Epithelial cell of proximal tubule (primary cell): ENCODE data around the gene GNLY. TPM values are rescaled to one million over a fixed set of nuclear protein-coding genes. Genes with fewer than 3 reads are reported as not detected.
"Not testable (repeated sequence)": the region's sequence is repeated elsewhere in the genome, so short reads cannot be mapped to it uniquely, and the experiment has no call there.

Source experiments
- DNase-seq: peaks from one replicate; pipeline ENCODE4 v3.0.0-alpha.2; 2011; ENCODE audit warnings: low read depth
- H3K4me3 ChIP-seq: 2 replicates; pipeline ENCODE4 v1.5.1; 2011; ENCODE audit warnings: low read depth, mild to moderate bottlenecking, low read length
- total RNA-seq: library from RNA; depleted of rRNA; stranded (reverse); fragments of >200 nt; gene quantifications from 2 replicates; pipeline ENCODE4 v1.2.3, GENCODE V29; 2015
- TF ChIP-seq, protein P1 (sequence below): conservative IDR thresholded peaks from 2 replicates; pipeline ENCODE4 v1.5.1; 2012; ENCODE audit warnings: low read depth, mild to moderate bottlenecking, low read length

GNLY gene
- total RNA-seq, 1 donor from 2014 or later: not detected

DNA sequence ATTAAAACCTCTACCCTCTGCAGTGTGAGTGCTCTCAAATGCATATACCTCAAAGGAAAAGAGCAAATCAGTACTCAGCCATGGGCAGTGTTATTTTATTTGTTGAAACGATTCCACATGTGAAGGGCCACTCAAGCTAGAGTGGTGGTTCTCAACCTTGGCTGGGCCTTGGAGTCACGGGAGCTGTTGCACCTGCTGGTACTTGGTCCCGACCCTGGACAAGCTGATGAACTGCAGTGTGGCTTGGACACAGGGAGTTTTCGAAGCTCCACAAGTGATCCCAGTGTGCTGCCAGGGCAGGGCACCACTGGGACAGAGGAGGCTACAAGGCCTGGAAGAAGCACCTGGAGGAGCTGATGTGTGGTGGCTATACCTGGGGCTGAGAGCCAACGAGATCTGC lies 19.7 kb downstream of the GNLY start:
- TF ChIP-seq, protein P1, sequence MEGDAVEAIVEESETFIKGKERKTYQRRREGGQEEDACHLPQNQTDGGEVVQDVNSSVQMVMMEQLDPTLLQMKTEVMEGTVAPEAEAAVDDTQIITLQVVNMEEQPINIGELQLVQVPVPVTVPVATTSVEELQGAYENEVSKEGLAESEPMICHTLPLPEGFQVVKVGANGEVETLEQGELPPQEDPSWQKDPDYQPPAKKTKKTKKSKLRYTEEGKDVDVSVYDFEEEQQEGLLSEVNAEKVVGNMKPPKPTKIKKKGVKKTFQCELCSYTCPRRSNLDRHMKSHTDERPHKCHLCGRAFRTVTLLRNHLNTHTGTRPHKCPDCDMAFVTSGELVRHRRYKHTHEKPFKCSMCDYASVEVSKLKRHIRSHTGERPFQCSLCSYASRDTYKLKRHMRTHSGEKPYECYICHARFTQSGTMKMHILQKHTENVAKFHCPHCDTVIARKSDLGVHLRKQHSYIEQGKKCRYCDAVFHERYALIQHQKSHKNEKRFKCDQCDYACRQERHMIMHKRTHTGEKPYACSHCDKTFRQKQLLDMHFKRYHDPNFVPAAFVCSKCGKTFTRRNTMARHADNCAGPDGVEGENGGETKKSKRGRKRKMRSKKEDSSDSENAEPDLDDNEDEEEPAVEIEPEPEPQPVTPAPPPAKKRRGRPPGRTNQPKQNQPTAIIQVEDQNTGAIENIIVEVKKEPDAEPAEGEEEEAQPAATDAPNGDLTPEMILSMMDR: no peak
- DNase-seq: no peak
- no peak overlapping the region for H3K4me3 ChIP-seq

GRCh38 chr2:85714421-85714820 lies 20.3 kb downstream of the GNLY start:
- not testable (repeated sequence) for DNase-seq

DNA sequence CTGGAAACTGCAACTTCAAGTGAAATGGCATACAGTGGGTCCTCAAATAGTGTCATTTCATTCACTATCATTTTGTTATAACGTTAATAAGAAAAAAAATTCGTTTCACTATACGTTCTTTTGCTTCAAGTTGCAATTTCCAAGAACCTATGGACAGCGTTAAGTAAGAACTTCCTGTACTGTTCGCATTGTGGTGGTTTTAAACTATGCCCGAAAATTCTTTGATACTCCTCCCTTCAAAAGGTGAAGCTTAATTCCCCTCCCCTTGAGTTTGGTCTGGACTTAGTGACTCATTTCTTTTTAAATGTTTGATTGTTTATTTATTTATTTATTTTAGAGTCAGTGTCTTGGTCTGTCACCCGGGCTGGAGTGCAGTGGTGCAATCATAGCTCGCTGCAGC lies 20.7 kb downstream of the GNLY start:
- TF ChIP-seq, protein P1: no peak
- H3K4me3 ChIP-seq: no peak overlapping the region
- DNase-seq: no peak

More at GRCh38 chr2:85714421-85714820, 20.3 kb downstream of the GNLY start:
- H3K4me3 ChIP-seq: not testable (repeated sequence)

DNA sequence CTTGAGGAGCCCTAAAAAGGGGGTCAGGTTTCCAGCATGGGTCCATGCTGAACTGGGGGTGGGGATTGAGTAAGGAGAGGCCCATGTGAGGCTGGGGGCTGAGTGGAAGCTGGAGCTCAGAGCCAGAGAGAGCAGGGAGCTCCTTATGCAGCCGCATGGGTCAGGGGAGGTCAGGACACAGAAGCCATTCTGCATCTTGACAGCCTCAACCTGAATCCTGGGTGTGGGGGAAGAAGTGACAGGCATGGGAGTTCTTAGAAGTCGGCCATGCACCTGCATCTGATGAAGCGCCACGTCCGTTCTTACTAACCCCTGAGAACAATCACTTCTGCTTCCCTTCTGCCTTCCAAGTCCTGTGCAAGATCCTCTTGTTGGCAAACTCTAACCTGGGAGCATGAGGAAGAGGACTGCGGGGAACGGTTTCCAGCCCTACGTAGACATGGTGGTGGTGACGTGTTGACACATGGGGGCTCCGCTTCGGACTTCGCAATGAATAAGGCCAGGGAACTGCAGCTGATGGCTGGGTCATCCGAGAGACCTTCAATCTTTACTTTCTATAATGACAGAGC lies 22.3 kb downstream of the GNLY start:
- no peak for DNase-seq
- TF ChIP-seq, protein P1: no peak
- H3K4me3 ChIP-seq: no peak overlapping the region

- DNase-seq: no peak
- TF ChIP-seq, protein P1: no peak
- no peak overlapping the region for H3K4me3 ChIP-seq
These were observed 23.3 kb downstream of the GNLY start for GRCh38 chr2:85717308-85718008.

GRCh38 chr2:85718009-85718391 lies 23.8 kb downstream of the GNLY start:
- no peak overlapping the region for H3K4me3 ChIP-seq

DNA sequence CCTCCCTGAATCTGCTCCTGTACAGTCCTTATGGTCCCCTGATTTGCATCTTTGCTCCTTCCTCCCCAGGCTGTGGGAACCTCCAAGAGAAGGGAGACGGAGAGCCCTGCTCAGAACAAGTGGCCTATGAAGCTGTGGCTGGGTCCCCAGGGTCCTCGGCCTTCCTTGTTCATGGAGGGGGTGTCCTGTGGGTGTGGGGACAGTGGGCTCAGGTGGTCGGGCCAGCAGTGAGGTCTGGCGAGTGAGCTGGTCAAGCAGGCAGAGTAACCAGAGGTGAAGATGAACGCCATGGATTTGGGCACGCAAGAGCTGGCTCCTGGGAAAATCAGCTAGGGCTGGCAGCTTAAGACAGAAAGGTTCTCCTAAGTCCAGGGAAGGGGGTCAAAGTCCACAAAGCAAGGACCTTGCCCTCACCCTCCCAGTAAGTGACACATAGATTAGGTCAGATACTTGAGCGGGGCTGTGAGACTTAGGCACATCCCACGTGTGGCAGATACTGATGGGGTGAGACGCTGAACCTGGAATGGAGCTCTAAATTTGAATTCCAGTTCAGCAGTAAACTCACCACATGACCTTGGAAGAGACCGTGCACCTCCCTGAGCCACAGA lies 24.8 kb downstream of the GNLY start:
- DNase-seq: no peak
- TF ChIP-seq, protein P1: no peak
- no peak overlapping the region for H3K4me3 ChIP-seq

More at GRCh38 chr2:85718009-85718391, 23.8 kb downstream of the GNLY start:
- TF ChIP-seq, protein P1: no peak
- no peak for DNase-seq
